Measurements from ENCODE around the gene CPEB4. TPM values are rescaled to one million over a fixed set of nuclear protein-coding genes. Genes with fewer than 3 reads are reported as not detected.

The CPEB4 gene
- total and polyA plus RNA-seq, 9 of the 15 experiments (the other 6 are each of a cell fraction or from before 2014, with no cell fraction given), result 7.4 to 21.3 (median 12.4) TPM

DNA sequence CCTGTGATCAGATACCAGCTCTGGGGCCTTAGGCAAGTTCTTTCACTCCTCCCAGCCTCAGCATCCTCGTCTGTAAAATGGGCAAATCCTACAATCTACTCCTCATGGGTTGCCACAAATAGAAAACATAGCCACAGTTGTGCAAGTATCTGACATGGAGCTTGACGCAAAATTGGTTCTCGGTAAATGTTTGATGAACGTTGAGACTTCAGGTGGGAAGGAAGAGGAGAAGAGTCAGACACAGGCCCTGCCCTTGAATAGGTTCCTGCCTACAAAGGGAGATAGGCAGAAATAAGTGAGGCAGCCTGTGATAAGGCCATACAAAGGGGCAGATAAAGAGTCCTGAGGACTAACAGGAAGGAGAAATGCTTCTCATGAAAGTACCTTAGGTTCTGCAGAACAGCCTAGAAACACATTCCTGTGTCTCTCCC lies 26.1 kb upstream of the CPEB4 start (continued):
- TF ChIP-seq, protein P1, sequence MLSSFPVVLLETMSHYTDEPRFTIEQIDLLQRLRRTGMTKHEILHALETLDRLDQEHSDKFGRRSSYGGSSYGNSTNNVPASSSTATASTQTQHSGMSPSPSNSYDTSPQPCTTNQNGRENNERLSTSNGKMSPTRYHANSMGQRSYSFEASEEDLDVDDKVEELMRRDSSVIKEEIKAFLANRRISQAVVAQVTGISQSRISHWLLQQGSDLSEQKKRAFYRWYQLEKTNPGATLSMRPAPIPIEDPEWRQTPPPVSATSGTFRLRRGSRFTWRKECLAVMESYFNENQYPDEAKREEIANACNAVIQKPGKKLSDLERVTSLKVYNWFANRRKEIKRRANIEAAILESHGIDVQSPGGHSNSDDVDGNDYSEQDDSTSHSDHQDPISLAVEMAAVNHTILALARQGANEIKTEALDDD (IDR thresholded peaks at IDR 0.05), result no peak
- TF ChIP-seq NRF1 (conservative IDR thresholded peaks at IDR 0.05 in 1 of 2, IDR thresholded peaks at IDR 0.05 in 1 of 2) (no peak), CHD4 (IDR thresholded peaks at IDR 0.05; ENCODE audit: insufficient read depth, insufficient replicate concordance, low read depth, low read length, poor library complexity, severe bottlenecking) (peak; percentile 38), KLF16 (IDR thresholded peaks at IDR 0.05) (peak; percentile 44; the same call in 1 of the 2 replicates), ZNF197 (CRISPR knock-in tag; IDR thresholded peaks at IDR 0.05; ENCODE audit: low read depth) (no peak), BHLHE40 (IDR thresholded peaks at IDR 0.05; ENCODE audit: low read length) (no peak), SMARCC2 (IDR thresholded peaks at IDR 0.05; ENCODE audit: low read depth) (peak; percentile 57; the same call in 1 of the 2 replicates), FOXM1 (IDR thresholded peaks at IDR 0.05; ENCODE audit: low read depth) (0 out of 2 replicates have a peak, but pooled peaks have one; percentile 30), FOXM1 (CRISPR knock-in tag; IDR thresholded peaks at IDR 0.05; ENCODE audit: low read depth) (no peak), MYBL2 (IDR thresholded peaks at IDR 0.05; ENCODE audit: low read depth) (no peak), MYBL2 (CRISPR knock-in tag; IDR thresholded peaks at IDR 0.05; ENCODE audit: borderline replicate concordance) (no peak), LCOR (CRISPR knock-in tag; IDR thresholded peaks at IDR 0.05) (no peak), NR4A1 (CRISPR knock-in tag; IDR thresholded peaks at IDR 0.05) (no peak), NR4A1 (tag; IDR thresholded peaks at IDR 0.05) (peak; percentile 32; the same call in 1 of the 2 replicates), POLR2AphosphoS2 (IDR thresholded peaks at IDR 0.05; ENCODE audit: low read length) (no peak), CBFA2T2 (conservative IDR thresholded peaks at IDR 0.05) (peak; percentile 85), RAD21 (CRISPR knock-in tag; conservative IDR thresholded peaks at IDR 0.05 in 1 of 2, IDR thresholded peaks at IDR 0.05 in 1 of 2) (no peak), ZNF174 (CRISPR knock-in tag; IDR thresholded peaks at IDR 0.05) (no peak), KAT8 (IDR thresholded peaks at IDR 0.05; ENCODE audit: low read depth) (no peak), CXXC5 (CRISPR knock-in tag; IDR thresholded peaks at IDR 0.05) (peak; percentile 43), RB1 (IDR thresholded peaks at IDR 0.05; ENCODE audit: low read depth) (peak; percentile 45; the same call in 1 of the 2 replicates)
- TF ChIP-seq, protein P2, sequence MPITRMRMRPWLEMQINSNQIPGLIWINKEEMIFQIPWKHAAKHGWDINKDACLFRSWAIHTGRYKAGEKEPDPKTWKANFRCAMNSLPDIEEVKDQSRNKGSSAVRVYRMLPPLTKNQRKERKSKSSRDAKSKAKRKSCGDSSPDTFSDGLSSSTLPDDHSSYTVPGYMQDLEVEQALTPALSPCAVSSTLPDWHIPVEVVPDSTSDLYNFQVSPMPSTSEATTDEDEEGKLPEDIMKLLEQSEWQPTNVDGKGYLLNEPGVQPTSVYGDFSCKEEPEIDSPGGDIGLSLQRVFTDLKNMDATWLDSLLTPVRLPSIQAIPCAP (CRISPR knock-in tag; IDR thresholded peaks at IDR 0.05; ENCODE audit: borderline replicate concordance), result no peak
- TF ChIP-seq, protein P3, sequence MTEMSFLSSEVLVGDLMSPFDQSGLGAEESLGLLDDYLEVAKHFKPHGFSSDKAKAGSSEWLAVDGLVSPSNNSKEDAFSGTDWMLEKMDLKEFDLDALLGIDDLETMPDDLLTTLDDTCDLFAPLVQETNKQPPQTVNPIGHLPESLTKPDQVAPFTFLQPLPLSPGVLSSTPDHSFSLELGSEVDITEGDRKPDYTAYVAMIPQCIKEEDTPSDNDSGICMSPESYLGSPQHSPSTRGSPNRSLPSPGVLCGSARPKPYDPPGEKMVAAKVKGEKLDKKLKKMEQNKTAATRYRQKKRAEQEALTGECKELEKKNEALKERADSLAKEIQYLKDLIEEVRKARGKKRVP (CRISPR knock-in tag; IDR thresholded peaks at IDR 0.05), result no peak
- TF ChIP-seq, protein P4, sequence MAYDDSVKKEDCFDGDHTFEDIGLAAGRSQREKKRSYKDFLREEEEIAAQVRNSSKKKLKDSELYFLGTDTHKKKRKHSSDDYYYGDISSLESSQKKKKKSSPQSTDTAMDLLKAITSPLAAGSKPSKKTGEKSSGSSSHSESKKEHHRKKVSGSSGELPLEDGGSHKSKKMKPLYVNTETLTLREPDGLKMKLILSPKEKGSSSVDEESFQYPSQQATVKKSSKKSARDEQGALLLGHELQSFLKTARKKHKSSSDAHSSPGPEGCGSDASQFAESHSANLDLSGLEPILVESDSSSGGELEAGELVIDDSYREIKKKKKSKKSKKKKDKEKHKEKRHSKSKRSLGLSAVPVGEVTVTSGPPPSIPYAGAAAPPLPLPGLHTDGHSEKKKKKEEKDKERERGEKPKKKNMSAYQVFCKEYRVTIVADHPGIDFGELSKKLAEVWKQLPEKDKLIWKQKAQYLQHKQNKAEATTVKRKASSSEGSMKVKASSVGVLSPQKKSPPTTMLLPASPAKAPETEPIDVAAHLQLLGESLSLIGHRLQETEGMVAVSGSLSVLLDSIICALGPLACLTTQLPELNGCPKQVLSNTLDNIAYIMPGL (CRISPR knock-in tag; IDR thresholded peaks at IDR 0.05), result no peak
- TF ChIP-seq, protein P5, sequence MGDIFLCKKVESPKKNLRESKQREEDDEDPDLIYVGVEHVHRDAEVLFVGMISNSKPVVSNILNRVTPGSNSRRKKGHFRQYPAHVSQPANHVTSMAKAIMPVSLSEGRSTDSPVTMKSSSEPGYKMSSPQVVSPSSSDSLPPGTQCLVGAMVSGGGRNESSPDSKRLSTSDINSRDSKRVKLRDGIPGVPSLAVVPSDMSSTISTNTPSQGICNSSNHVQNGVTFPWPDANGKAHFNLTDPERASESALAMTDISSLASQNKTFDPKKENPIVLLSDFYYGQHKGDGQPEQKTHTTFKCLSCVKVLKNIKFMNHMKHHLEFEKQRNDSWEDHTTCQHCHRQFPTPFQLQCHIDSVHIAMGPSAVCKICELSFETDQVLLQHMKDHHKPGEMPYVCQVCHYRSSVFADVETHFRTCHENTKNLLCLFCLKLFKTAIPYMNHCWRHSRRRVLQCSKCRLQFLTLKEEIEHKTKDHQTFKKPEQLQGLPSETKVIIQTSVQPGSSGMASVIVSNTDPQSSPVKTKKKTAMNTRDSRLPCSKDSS (IDR thresholded peaks at IDR 0.05; ENCODE audit: low read depth, partially characterized antibody), result no peak
